ENCODE measurements around the gene KIT.

- TF ChIP-seq CTCF (IDR thresholded peaks at IDR 0.05; ENCODE audit: insufficient read depth, low read depth, low read length) (no peak), EZH2 (IDR thresholded peaks at IDR 0.05; ENCODE audit: insufficient read depth, low read length) (no peak)
Measured at GRCh38 chr4:54654753-54655152, 3.0 kb upstream of the KIT start.

Data from astrocyte (in vitro differentiated cells and primary cell).